SK-N-SH treated with all-trans-retinoic acid at 6 μM for 48 hours (cell line): ENCODE measurements around the gene UBE2E1.

Experiments used
- ATAC-seq: fragments of 200-7000 bp; cut with Tn5 transposase; 3 replicates; pipeline ENCODE4 v1.9.1; 2020; ENCODE audit warnings: mild to moderate bottlenecking, moderate library complexity
- CSDC2 ChIP-seq: fragments of 250-450 bp; sonication (Bioruptor Pico); IDR thresholded peaks from 2 replicates; pipeline ENCODE4 v1.5.0; 2020; ENCODE audit warnings: mild to moderate bottlenecking, moderate library complexity
- GLIS3 ChIP-seq: fragments of 250-450 bp; sonication (Bioruptor Pico); IDR thresholded peaks from 2 replicates; pipeline ENCODE4 v1.5.0; 2020; ENCODE audit warnings: mild to moderate bottlenecking, moderate library complexity
- ISL1 ChIP-seq: fragments of 250-450 bp; sonication (Bioruptor Pico); IDR thresholded peaks from 2 replicates; pipeline ENCODE4 v2.1.2; 2022; ENCODE audit warnings: mild to moderate bottlenecking, moderate library complexity
- PATZ1 ChIP-seq: fragments of 250-450 bp; sonication (Bioruptor Pico); IDR thresholded peaks from 2 replicates; pipeline ENCODE4 v1.8.0; 2020; ENCODE audit warnings: mild to moderate bottlenecking, moderate library complexity, borderline replicate concordance
- SNAI2 ChIP-seq: fragments of 250-450 bp; sonication (Bioruptor Pico); IDR thresholded peaks from 2 replicates; pipeline ENCODE4 v1.5.0; 2020; ENCODE audit warnings: mild to moderate bottlenecking, moderate library complexity
- TCF4 ChIP-seq: fragments of 250-450 bp; sonication (Bioruptor Pico); IDR thresholded peaks from 2 replicates; pipeline ENCODE4 v1.8.0; 2021; ENCODE audit warnings: mild to moderate bottlenecking, moderate library complexity, borderline replicate concordance
- ZFP3 ChIP-seq: fragments of 250-450 bp; sonication (Bioruptor Pico); IDR thresholded peaks from 2 replicates; pipeline ENCODE4 v1.5.0; 2020; ENCODE audit warnings: mild to moderate bottlenecking, moderate library complexity
- ZFP30 ChIP-seq: fragments of 450-650 bp; formaldehyde crosslinking; IDR thresholded peaks from 2 replicates; pipeline ENCODE4 v1.5.0; 2022; ENCODE audit warnings: mild to moderate bottlenecking, moderate library complexity
- ZNF565 ChIP-seq: fragments of 450-650 bp; formaldehyde crosslinking; conservative IDR thresholded peaks from 2 replicates; pipeline ENCODE4 v1.5.0; 2020; ENCODE audit warnings: low read depth, mild to moderate bottlenecking, moderate library complexity
- ZNF8 ChIP-seq: fragments of 450-650 bp; formaldehyde crosslinking; IDR thresholded peaks from 2 replicates; pipeline ENCODE4 v1.5.0; 2020; ENCODE audit warnings: mild to moderate bottlenecking, moderate library complexity

The UBE2E1 gene

GRCh38 chr3:23932571-23932970 lies 126.8 kb downstream of the UBE2E1 start (continued):
- TF ChIP-seq ZNF8 (CRISPR knock-in tag) (no peak), ZFP30 (CRISPR knock-in tag) (no peak), CSDC2 (no peak)

GRCh38 chr3:23934253-23934652 lies 128.5 kb downstream of the UBE2E1 start:
- TF ChIP-seq SNAI2 (CRISPR knock-in tag) (no peak), ZFP3 (CRISPR knock-in tag) (no peak)
- no peak for ATAC-seq

GRCh38 chr3:23937296-23937695 lies 131.5 kb downstream of the UBE2E1 start:
- TF ChIP-seq ZFP3 (CRISPR knock-in tag): no peak
- TF ChIP-seq ISL1 (CRISPR knock-in tag): no peak
- no peak for TF ChIP-seq ZNF8 (CRISPR knock-in tag)
- no peak for TF ChIP-seq TCF4 (CRISPR knock-in tag)
- TF ChIP-seq PATZ1: no peak

GRCh38 chr3:23938688-23939087 lies 132.9 kb downstream of the UBE2E1 start:
- ATAC-seq: no peak

More at GRCh38 chr3:23937296-23937695, 131.5 kb downstream of the UBE2E1 start:
- no peak for ATAC-seq

GRCh38 chr3:23940775-23941174 lies 135.0 kb downstream of the UBE2E1 start:
- TF ChIP-seq ISL1 (CRISPR knock-in tag) (0 out of 2 replicates have a peak, but pooled peaks have one; percentile 31), GLIS3 (CRISPR knock-in tag) (no peak)

More at GRCh38 chr3:23938688-23939087, 132.9 kb downstream of the UBE2E1 start:
- no peak for TF ChIP-seq PATZ1
- peak; percentile 83 for TF ChIP-seq ZNF565

More at GRCh38 chr3:23940775-23941174, 135.0 kb downstream of the UBE2E1 start:
- no peak for ATAC-seq
